B cell (primary cell): ENCODE measurements around the gene FOXN1. TPM values are rescaled to one million over a fixed set of nuclear protein-coding genes. Genes with fewer than 3 reads are reported as not detected.
A peak's percentile ranks its signal among the peaks of the same experiment; 100 is the strongest.

Source experiments
- ATAC-seq: fragments of 200-7000 bp; cut with Tn5 transposase; one replicate; pipeline ENCODE4 v1.10.0; 2021; ENCODE audit warnings: low read depth, mild to moderate bottlenecking, moderate number of reproducible peaks, moderate library complexity
- CTCF ChIA-PET: fragments of 350-600 bp; sonication (Branson Sonifier 250); formaldehyde crosslinking; loops from one replicate; lab custom pipeline; 2021; ENCODE audit warnings: antibody characterized with exemption, inconsistent platforms; lab: Charles Lee
- POLR2A ChIA-PET: fragments of 350-600 bp; sonication (Branson Sonifier 250); formaldehyde crosslinking; loops from one replicate; lab custom pipeline; 2021; ENCODE audit warnings: antibody characterized with exemption; lab: Charles Lee
- DNase-seq: peaks from one replicate; pipeline ENCODE4 v3.0.0; 2013
- H2AFZ ChIP-seq: 2 replicates; pipeline ENCODE4 v1.6.1; 2012; ENCODE audit warnings: mild to moderate bottlenecking, low read depth, low read length; ENCODE audit not compliant: insufficient read depth, poor library complexity, severe bottlenecking
- H3K27ac ChIP-seq, 2 donors: 1 replicate in 1 of 2; 2 replicates in 1 of 2; pipeline ENCODE4 v1.5.1; 2012 to 2013; ENCODE audit warnings: low read length in 2 of 2, mild to moderate bottlenecking in 2 of 2, moderate library complexity in 1 of 2
- H3K27me3 ChIP-seq, 4 experiments: fragments of 200-600 bp in 1 of 4; sonication (generic) in 1 of 4; replicated peaks in 1 of 4; 1 replicate in 2 of 4; 2 replicates in 2 of 4; pipeline versions ENCODE4 v1.6.1 to v1.7.0; 2013 to 2016; ENCODE audit warnings: low read length in 3 of 4, mild to moderate bottlenecking in 2 of 4, mixed read lengths in 1 of 4, moderate library complexity in 1 of 4; ENCODE audit not compliant: insufficient read depth in 4 of 4, control insufficient read depth in 3 of 4; ENCODE audit errors: control extremely low read depth in 1 of 4
- H3K36me3 ChIP-seq, 2 experiments: replicated peaks in 1 of 2; 1 replicate in 1 of 2; 2 replicates in 1 of 2; pipeline versions ENCODE4 v1.6.1 to v1.7.1; 2013; ENCODE audit warnings: low read length in 1 of 2; ENCODE audit not compliant: insufficient read depth in 2 of 2, control insufficient read depth in 1 of 2; ENCODE audit errors: control extremely low read depth in 1 of 2, extremely low read depth in 1 of 2
- H3K4me1 ChIP-seq, 2 donors: fragments of 200-600 bp in 1 of 2; sonication (generic) in 1 of 2; 1 replicate in 1 of 2; 2 replicates in 1 of 2; pipeline versions ENCODE4 v1.5.1 to v1.6.1; 2013 to 2017; ENCODE audit warnings: low read length in 2 of 2; ENCODE audit not compliant: control insufficient read depth in 2 of 2, insufficient read depth in 2 of 2
- H3K4me2 ChIP-seq: replicated peaks from 2 replicates; pipeline ENCODE3; 2012; ENCODE audit warnings: mild to moderate bottlenecking, low read depth, low read length; ENCODE audit not compliant: poor library complexity, severe bottlenecking
- H3K4me3 ChIP-seq, 5 experiments: fragments of 200-600 bp in 1 of 5; sonication (generic) in 1 of 5; 1 replicate in 3 of 5; 2 replicates in 2 of 5; pipeline versions ENCODE4 v1.5.1 to v1.7.0; 2011 to 2016; ENCODE audit warnings: low read length in 4 of 5, mild to moderate bottlenecking in 4 of 5, low read depth in 2 of 5, control low read depth in 1 of 5, moderate library complexity in 1 of 5; ENCODE audit not compliant: insufficient read depth in 1 of 5; ENCODE audit errors: control extremely low read depth in 1 of 5, extremely low read depth in 1 of 5
- H3K79me2 ChIP-seq: fragments of 200-600 bp; sonication (generic); one replicate; pipeline ENCODE4 v1.6.0; 2016; ENCODE audit warnings: low read length; ENCODE audit not compliant: control insufficient read depth, insufficient read depth
- H3K9ac ChIP-seq: fragments of 200-600 bp; sonication (generic); 2 replicates; pipeline ENCODE4 v1.6.1; 2017; ENCODE audit warnings: mild to moderate bottlenecking, low read length, moderate library complexity
- H3K9me3 ChIP-seq, 3 donors: one replicate each; pipeline versions ENCODE4 v1.6.1 to v1.7.1; 2013; ENCODE audit warnings: low read length in 2 of 3; ENCODE audit not compliant: control insufficient read depth in 2 of 3, insufficient read depth in 1 of 3; ENCODE audit errors: control extremely low read depth in 1 of 3
- H4K20me1 ChIP-seq: 2 replicates; pipeline ENCODE4 v1.6.0; 2012; ENCODE audit warnings: mild to moderate bottlenecking, low read length; ENCODE audit not compliant: insufficient read depth, control insufficient read depth, poor library complexity, severe bottlenecking
- H3K27ac Mint-ChIP-seq: one replicate; pipeline ENCODE4 v1.8.0; 2021; ENCODE audit warnings: mixed read lengths
- H3K27me3 Mint-ChIP-seq: one replicate; pipeline ENCODE4 v1.8.0; 2021; ENCODE audit warnings: mixed read lengths
- H3K4me1 Mint-ChIP-seq: one replicate; pipeline ENCODE4 v1.8.0; 2021; ENCODE audit warnings: mixed read lengths
- H3K4me3 Mint-ChIP-seq: one replicate; pipeline ENCODE4 v1.8.0; 2021; ENCODE audit warnings: mixed read lengths
- H3K9me3 Mint-ChIP-seq: one replicate; pipeline ENCODE4 v1.8.0; 2022; ENCODE audit warnings: mixed read lengths; ENCODE audit not compliant: insufficient read depth
- EZH2 ChIP-seq: IDR thresholded peaks from 2 replicates; pipeline ENCODE4 v1.6.1; 2012; ENCODE audit warnings: borderline replicate concordance, low read depth, mild to moderate bottlenecking, moderate library complexity, low read length; ENCODE audit not compliant: insufficient read depth, poor library complexity, severe bottlenecking
- WGBS: methylation state at CpG from one replicate; pipeline ENCODE4 v1.1.5; 2013; ENCODE audit warnings: missing lambda C conversion rate; ENCODE audit not compliant: insufficient coverage; 5-methylcytosine and 5-hydroxymethylcytosine counted together
- intact Hi-C: fragments of 100-400 bp; cut with micrococcal nuclease; formaldehyde crosslinking; loops from one replicate; pipeline ENCODE4 v1.10.0; 2022
- polyA plus RNA-seq: library from polyadenylated mRNA; depleted of rRNA; stranded (reverse); fragments of >200 nt; gene quantifications from 2 replicates; pipeline ENCODE4 v1.2.3, GENCODE V29; 2012
- total RNA-seq, 2 donors: library from RNA; stranded (reverse); fragments of 120-200 nt in 1 of 2; gene quantifications; 1 replicate in 1 of 2; 2 replicates in 1 of 2; pipeline versions ENCODE4 v1.2.3 to v1.2.4, GENCODE V29; 2013 to 2022
- TF ChIP-seq, protein P1 (sequence below): fragments of 200-600 bp; IDR thresholded peaks from one replicate; pipeline ENCODE4 v1.8.0; 2022; ENCODE audit warnings: antibody characterized with exemption, mild to moderate bottlenecking

The FOXN1 gene
- total and polyA plus RNA-seq, 2 donors (not counting 1 experiment from before 2014, with no cell fraction given) = not detected

DNA sequence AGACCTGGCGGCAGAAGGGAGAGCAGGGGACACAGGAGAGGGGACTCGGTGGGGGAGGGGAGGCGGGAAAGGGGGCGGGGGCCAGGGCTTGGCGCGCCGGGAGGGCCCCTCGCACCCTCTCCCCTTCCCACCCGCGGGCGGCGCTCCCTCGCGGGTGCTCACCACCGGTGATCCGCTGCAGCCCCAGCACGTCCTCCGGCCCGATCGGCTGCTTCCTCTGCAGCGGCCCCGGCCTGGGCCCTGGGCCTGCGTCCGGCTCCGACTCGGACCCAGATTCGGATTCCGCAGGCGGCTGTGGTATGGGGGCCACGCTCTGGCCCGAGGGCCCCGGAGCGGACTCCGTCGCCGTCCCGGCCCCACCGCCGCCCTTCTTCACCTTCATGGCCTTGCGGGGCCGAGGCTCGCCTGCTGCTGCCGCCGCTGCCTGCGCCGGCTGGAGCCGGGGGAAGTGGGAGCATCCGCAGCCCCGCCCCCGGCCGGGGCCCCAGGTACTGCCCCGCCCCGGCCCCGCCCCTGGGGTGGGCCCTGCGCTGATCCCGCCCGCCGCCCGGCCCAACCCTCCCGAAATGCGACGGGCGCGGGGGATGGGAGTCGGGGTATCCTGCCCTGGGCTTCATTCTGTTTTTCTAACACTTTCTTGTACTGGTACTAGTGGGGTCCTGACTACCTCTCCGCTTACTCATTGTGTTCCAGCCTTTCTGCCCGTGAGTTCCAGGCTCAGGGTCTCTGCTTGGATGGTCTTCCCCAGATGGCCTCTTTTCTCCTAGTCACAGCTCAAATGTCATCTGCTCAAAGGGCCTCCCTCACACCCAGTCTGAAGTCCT, 46.2 kb downstream of the FOXN1 start, which contains the start of gene UNC119:
UNC119 (minus strand) TSS at position 449 of the 824 bp plus-strand sequence; CDS start at position 382, 67 bp downstream.
- CTCF ChIA-PET = interaction anchor here (0.6 to 2.9 kb wide), 6 partner anchors 9 to 316 kb away, joined by 3 to 11 read pairs (median 4); no protein-coding TSS in a partner anchor
- POLR2A ChIA-PET = interaction anchor here (0.6 to 3.3 kb wide), 5 partner anchors 18 to 371 kb away, joined by 3 to 14 read pairs (median 3); partner anchors contain the start of genes ALDOC and PIGS
- peaks cover 51% of the 10 kb centered on the region for H3K4me1 Mint-ChIP-seq
- Histone ChIP-seq H3K4me2 (peak within 1 kb of the TSS; percentile 85), H3K4me1 (peaks cover 50 to 51% of the 10 kb centered on the region in 2 donors), H3K9ac (peak within 1 kb of the TSS; percentile 74), H3K27ac (peak within 1 kb of the TSS; percentile 91 to 97), H2AFZ (peak within 1 kb of the TSS; percentile 69), H3K4me3 (peak within 1 kb of the TSS; percentile 62 to 85 (median 78)), H3K9me3 (no peaks in the 10 kb centered on the region), H3K36me3 (peaks cover 17 to 50% of the 10 kb centered on the region in 2 experiments), H3K79me2 (peaks cover 19% of the 10 kb centered on the region), H3K27me3 (no peaks in the 10 kb centered on the region), H4K20me1 (peaks cover 7% of the 10 kb centered on the region)
- TF ChIP-seq EZH2 = no peak
- TF ChIP-seq, protein P1, sequence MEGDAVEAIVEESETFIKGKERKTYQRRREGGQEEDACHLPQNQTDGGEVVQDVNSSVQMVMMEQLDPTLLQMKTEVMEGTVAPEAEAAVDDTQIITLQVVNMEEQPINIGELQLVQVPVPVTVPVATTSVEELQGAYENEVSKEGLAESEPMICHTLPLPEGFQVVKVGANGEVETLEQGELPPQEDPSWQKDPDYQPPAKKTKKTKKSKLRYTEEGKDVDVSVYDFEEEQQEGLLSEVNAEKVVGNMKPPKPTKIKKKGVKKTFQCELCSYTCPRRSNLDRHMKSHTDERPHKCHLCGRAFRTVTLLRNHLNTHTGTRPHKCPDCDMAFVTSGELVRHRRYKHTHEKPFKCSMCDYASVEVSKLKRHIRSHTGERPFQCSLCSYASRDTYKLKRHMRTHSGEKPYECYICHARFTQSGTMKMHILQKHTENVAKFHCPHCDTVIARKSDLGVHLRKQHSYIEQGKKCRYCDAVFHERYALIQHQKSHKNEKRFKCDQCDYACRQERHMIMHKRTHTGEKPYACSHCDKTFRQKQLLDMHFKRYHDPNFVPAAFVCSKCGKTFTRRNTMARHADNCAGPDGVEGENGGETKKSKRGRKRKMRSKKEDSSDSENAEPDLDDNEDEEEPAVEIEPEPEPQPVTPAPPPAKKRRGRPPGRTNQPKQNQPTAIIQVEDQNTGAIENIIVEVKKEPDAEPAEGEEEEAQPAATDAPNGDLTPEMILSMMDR = no peak
- H3K4me3 Mint-ChIP-seq = peak within 1 kb of the TSS; percentile 95
- no peaks in the 10 kb centered on the region for H3K9me3 Mint-ChIP-seq
- intact Hi-C loops = loop anchor here (1.0 kb wide), 4 partner anchors 15 to 47 kb away; partner anchors contain the start of genes PIGS and SPAG5
- H3K27me3 Mint-ChIP-seq = no peaks in the 10 kb centered on the region
- DNase-seq (peak; percentile 86), ATAC-seq (peak; percentile 75)
- WGBS = 2% methylated on average over 59 of the region's 67 CpGs
- H3K27ac Mint-ChIP-seq = peak within 1 kb of the TSS; percentile 96
